Measurements from ENCODE around the gene PDXP.
A peak's percentile ranks its signal among the peaks of the same experiment; 100 is the strongest.

PDXP gene

GRCh38 chr22:37629928-37630327 is 28.6 kb upstream of the PDXP start:
- no peak for DNase-seq

DNA sequence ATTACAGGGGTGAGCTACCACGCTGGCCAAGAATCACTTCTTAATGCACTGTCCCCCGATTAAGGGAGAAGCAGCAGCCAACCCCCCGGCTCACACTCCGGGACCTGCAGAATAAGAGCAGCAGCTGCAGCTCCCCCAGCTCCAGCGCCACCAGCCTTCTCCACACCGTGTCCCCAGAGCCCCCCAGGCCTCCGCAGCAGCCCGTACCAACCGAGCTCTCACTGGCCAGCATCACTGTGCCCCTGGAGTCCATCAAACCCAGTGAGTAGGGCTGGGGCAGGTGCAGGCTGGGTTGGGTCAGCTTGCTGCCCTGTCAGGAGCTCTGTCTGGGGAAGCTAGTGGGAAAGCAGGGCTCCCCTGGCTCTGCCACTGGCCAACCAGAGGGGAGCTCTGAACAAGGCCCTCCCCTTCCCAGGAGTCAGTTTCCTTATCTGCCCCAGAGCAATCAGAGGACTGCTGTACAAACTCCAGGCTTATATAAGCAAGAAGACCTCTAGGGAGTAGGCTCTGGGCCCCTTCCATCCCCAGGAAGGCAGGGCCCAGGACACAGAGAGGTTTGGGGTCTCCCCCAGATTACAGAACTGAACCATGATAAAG is 27.6 kb upstream of the PDXP start:
- DNase-seq: no peak

- DNase-seq: no peak
Observed at GRCh38 chr22:37631448-37632173, 26.9 kb upstream of the PDXP start.

DNA sequence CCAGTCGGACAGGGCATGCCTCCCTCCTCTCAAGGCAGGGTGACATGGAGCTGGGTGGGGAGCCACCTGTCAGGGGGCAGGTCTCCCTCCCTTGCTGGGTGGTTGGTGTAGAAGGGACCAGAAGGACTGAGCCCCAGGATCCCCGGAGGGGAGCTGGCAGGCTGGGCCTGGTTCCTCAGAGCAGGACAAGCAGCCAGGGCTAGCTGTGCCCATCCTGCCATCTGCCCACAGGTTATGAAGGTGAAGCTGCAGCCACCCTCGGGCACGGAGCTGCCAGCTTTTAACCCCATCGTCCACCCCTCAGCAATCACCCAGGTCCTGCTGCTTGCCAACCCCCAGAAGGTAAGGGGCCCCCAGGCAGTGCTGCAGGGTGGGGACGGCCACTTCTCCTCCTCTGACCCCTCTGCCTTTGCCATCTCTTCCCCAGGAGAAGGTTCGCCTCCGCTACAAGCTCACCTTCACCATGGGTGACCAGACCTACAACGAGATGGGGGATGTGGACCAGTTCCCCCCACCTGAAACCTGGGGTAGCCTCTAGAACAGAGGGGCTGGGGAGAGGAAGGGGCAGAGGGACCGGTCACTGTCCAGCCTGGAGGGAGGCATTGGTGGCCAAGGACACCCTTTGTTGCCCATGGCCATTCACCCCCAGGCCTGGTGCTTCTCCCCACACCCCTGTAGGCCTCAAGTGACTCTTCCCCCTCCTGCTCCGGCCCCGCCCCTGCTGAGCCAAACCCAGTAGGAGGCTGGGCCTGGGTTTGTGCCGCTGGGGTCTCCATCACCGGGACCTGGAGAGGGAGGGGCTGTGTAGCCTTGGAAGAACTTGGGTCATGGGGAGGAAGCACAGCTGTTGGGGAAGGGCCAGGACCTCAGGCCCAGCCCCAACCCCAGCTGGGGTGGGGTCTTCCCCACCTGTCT is 26.1 kb upstream of the PDXP start:
- no peak for DNase-seq

GRCh38 chr22:37633089-37633624 is 25.4 kb upstream of the PDXP start:
- no peak for DNase-seq

GRCh38 chr22:37633625-37634416 is 24.7 kb upstream of the PDXP start:
- peak; percentile 58 for DNase-seq

- DNase-seq: peak; percentile 30
Observed at GRCh38 chr22:37634417-37634924, 24.1 kb upstream of the PDXP start.

GRCh38 chr22:37635157-37635556 is 23.4 kb upstream of the PDXP start:
- DNase-seq: no peak

- DNase-seq: no peak
Observed at GRCh38 chr22:37636186-37636948, 22.2 kb upstream of the PDXP start.

DNA sequence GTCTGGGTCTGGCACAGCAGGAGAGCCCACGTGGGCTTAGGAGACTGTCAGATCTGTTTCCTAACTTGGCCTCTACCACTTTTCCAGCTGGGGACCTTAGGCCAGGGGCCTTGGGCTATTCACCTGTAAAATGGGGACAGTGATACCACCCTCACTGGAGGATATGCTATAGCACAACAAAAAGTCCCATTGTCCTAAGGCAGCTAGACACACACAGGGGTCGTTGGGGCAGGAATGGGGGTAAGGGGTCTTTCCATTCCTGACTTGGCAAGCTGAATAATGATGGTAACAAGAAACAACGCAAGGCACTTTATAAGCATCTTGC is 21.6 kb upstream of the PDXP start:
- DNase-seq: no peak

GRCh38 chr22:37638391-37639069 is 20.0 kb upstream of the PDXP start:
- no peak for DNase-seq

GRCh38 chr22:37639070-37639760 is 19.3 kb upstream of the PDXP start, which contains the start of gene SH3BP1:
TSS of gene SH3BP1 (plus strand) at chr22:37639669. CDS start at chr22:37639788, 119 bp downstream.
- peak; percentile 15 for DNase-seq

- DNase-seq: no peak
Observed at GRCh38 chr22:37639771-37640590, 18.5 kb upstream of the PDXP start.

- DNase-seq: peak; percentile 67
Observed at GRCh38 chr22:37640591-37641560, 17.6 kb upstream of the PDXP start.

GRCh38 chr22:37641561-37641949 is 17.0 kb upstream of the PDXP start:
- no peak for DNase-seq

- DNase-seq: peak; percentile 58
Observed at GRCh38 chr22:37643225-37643847, 15.2 kb upstream of the PDXP start.

DNA sequence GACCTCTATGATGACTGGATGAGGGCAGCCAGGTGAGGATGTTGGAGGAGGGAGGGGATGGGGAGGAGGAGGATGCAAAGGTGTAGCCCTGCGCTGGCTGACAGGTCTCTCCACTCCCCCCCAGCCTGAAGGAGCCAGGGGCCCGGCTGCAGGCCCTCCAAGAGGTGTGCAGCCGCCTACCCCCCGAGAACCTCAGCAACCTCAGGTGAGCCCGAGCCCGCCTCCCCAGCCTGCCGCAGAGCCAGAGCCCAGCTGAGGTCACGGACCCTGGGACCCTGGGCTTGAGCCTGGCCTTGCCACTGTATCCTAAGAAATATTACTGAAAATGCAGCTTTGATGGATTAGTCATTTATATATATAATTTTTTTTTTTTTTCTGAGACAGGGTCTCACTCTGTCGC is 11.2 kb upstream of the PDXP start:
- DNase-seq: no peak

GRCh38 chr22:37647928-37648327 is 10.6 kb upstream of the PDXP start:
- no peak for DNase-seq
